Endothelial cell of umbilical vein (primary cell): ENCODE data around the gene LRRC46. TPM values are rescaled to one million over a fixed set of nuclear protein-coding genes. Genes with fewer than 3 reads are reported as not detected.

Experiments used
- Bru-seq: library from RNA; stranded (reverse); fragments of 400-500 nt; gene quantifications from one replicate; lab custom pipeline; 2021; lab: Mats Ljungman, UMichigan
- BruChase-seq, 2 experiments: library from RNA; stranded (reverse); fragments of 400-500 nt; gene quantifications; one replicate each; lab custom pipeline; 2021; lab: Mats Ljungman, UMichigan
- BruUV-seq: library from RNA; stranded (reverse); fragments of 400-500 nt; replicated peaks from 2 replicates; lab custom pipeline; 2021; lab: Mats Ljungman, UMichigan
- CTCF ChIA-PET: fragments of 300-600, 350-600 bp; sonication (Branson Sonifier 250); formaldehyde crosslinking; loops from one replicate; lab custom pipeline; 2021; ENCODE audit warnings: antibody characterized with exemption, inconsistent platforms; lab: Charles Lee
- POLR2A ChIA-PET: fragments of 300-600, 350-600 bp; sonication (Branson Sonifier 250); formaldehyde crosslinking; loops from one replicate; lab custom pipeline; 2021; ENCODE audit warnings: antibody characterized with exemption, inconsistent platforms; lab: Charles Lee
- DNase-seq: peaks from one replicate; pipeline ENCODE4 v3.0.0-alpha.2; 2011; ENCODE audit warnings: low read depth, low spot score
- FAIRE-seq: peaks from 2 replicates; lab custom pipeline; 2011; peaks lifted over from hg19 to GRCh38; lab: Jason Lieb, UNC
- H2AFZ ChIP-seq: 2 replicates; pipeline ENCODE4 v1.6.0; 2012; ENCODE audit warnings: low read depth, low read length, control low read depth, inconsistent platforms
- H3K27ac ChIP-seq: 2 replicates; pipeline ENCODE4 v1.5.1; 2011; ENCODE audit warnings: low read depth, mild to moderate bottlenecking, control low read depth, low read length, moderate library complexity; ENCODE audit not compliant: insufficient read depth
- H3K27me3 ChIP-seq, 2 experiments: 2 replicates each; pipeline versions ENCODE4 v1.6.0 to v1.6.1; 2011; ENCODE audit warnings: low read length in 2 of 2, mixed read lengths in 1 of 2; ENCODE audit not compliant: control insufficient read depth in 2 of 2, insufficient read depth in 2 of 2
- H3K36me3 ChIP-seq, 2 experiments: 2 replicates in 1 of 2; 3 replicates in 1 of 2; pipeline ENCODE4 v1.5.1; 2011; ENCODE audit warnings: low read length in 2 of 2, mild to moderate bottlenecking in 1 of 2, moderate library complexity in 1 of 2; ENCODE audit not compliant: control insufficient read depth in 2 of 2, insufficient read depth in 2 of 2; ENCODE audit errors: extremely low read depth in 1 of 2
- H3K4me1 ChIP-seq: 3 replicates; pipeline ENCODE4 v1.5.1; 2011; ENCODE audit warnings: mild to moderate bottlenecking, low read length; ENCODE audit not compliant: control insufficient read depth, insufficient read depth; ENCODE audit errors: extremely low read depth
- H3K4me2 ChIP-seq: 2 replicates; pipeline ENCODE4 v1.6.1; 2011; ENCODE audit warnings: low read length, control low read depth, mixed read lengths; ENCODE audit not compliant: insufficient read depth
- H3K4me3 ChIP-seq, 3 experiments: fragments of 200-600 bp in 1 of 3; sonication (generic), shearing (Covaris generic) in 1 of 3; replicated peaks in 1 of 3; 2 replicates each; pipeline ENCODE4 v1.5.1; 2011 to 2016; ENCODE audit warnings: control low read depth in 3 of 3, low read length in 3 of 3, mild to moderate bottlenecking in 2 of 3, inconsistent platforms in 1 of 3, low read depth in 1 of 3, moderate library complexity in 1 of 3; ENCODE audit not compliant: insufficient read depth in 1 of 3
- H3K79me2 ChIP-seq: 2 replicates; pipeline ENCODE4 v1.6.0; 2012; ENCODE audit warnings: low read length, inconsistent platforms; ENCODE audit not compliant: control insufficient read depth, insufficient read depth
- H3K9ac ChIP-seq: replicated peaks from 2 replicates; pipeline ENCODE3; 2011; ENCODE audit warnings: low read length, control low read depth; ENCODE audit not compliant: insufficient read depth; ENCODE audit errors: extremely low read depth
- H3K9me1 ChIP-seq: replicated peaks from 3 replicates; pipeline ENCODE4 v1.6.0; 2011; ENCODE audit warnings: mild to moderate bottlenecking, low read length; ENCODE audit not compliant: control insufficient read depth, insufficient read depth; ENCODE audit errors: extremely low read depth
- H3K9me3 ChIP-seq: replicated peaks from 2 replicates; pipeline ENCODE4 v1.5.1; 2012; ENCODE audit warnings: low read length, inconsistent platforms; ENCODE audit not compliant: control insufficient read depth, insufficient read depth
- H4K20me1 ChIP-seq: replicated peaks from 2 replicates; pipeline ENCODE3; 2011; ENCODE audit warnings: mild to moderate bottlenecking, low read length; ENCODE audit not compliant: control insufficient read depth, insufficient read depth; ENCODE audit errors: extremely low read depth
- EZH2 ChIP-seq: IDR thresholded peaks from 2 replicates; pipeline ENCODE4 v1.6.1; 2012; ENCODE audit warnings: borderline replicate concordance, low read depth, mild to moderate bottlenecking, moderate library complexity, low read length, inconsistent platforms; ENCODE audit not compliant: severe bottlenecking
- FOS ChIP-seq: IDR thresholded peaks from 2 replicates; pipeline ENCODE4 v1.6.1; 2011; ENCODE audit warnings: mild to moderate bottlenecking, low read length, moderate library complexity, borderline replicate concordance; ENCODE audit not compliant: insufficient read depth
- GATA2 ChIP-seq: IDR thresholded peaks from 2 replicates; pipeline ENCODE4 v1.7.0; 2011; ENCODE audit warnings: low read depth, mild to moderate bottlenecking, moderate library complexity, mixed read lengths, low read length; ENCODE audit not compliant: insufficient read length, insufficient read depth
- JUN ChIP-seq: IDR thresholded peaks from 2 replicates; pipeline ENCODE4 v1.6.1; 2011; ENCODE audit warnings: borderline replicate concordance, low read depth; ENCODE audit not compliant: insufficient read length, insufficient read depth
- MAX ChIP-seq: IDR thresholded peaks from 2 replicates; pipeline ENCODE4 v1.6.1; 2011; ENCODE audit not compliant: insufficient read depth, insufficient read length
- MYC ChIP-seq: IDR thresholded peaks from one replicate; pipeline ENCODE4 v1.6.1; 2011; ENCODE audit warnings: mild to moderate bottlenecking, low read depth, low read length
- POLR2A ChIP-seq: IDR thresholded peaks from 2 replicates; pipeline ENCODE4 v1.6.1; 2012; ENCODE audit warnings: low read depth, mild to moderate bottlenecking, control low read depth, low read length
- POLR2AphosphoS5 ChIP-seq: IDR thresholded peaks from 2 replicates; pipeline ENCODE4 v1.6.1; 2012; ENCODE audit warnings: low read depth, mild to moderate bottlenecking, control low read depth, low read length, moderate library complexity; ENCODE audit not compliant: insufficient read depth
- dilution Hi-C: fragments of 300-500 bp; cut with MboI; formaldehyde crosslinking; loops from one replicate; pipeline ENCODE4 v1.15.0; 2019; ENCODE audit warnings: low sequenced_read_pairs; ENCODE audit not compliant: extremely low pct_ligation_motif_present
- intact Hi-C: fragments of 100-400 bp; cut with micrococcal nuclease; formaldehyde crosslinking; loops from one replicate; pipeline ENCODE4 v1.10.0; 2022
- long read RNA-seq: library from polyadenylated mRNA; stranded (forward); transcript quantifications from one replicate; pipeline ENCODE4 v2.0.0, GENCODE V29; 2021
- polyA minus RNA-seq, 3 experiments: library from RNA; depleted of rRNA, polyadenylated mRNA; stranded (reverse); fragments of >200 nt; gene quantifications; 1 replicate in 1 of 3; 2 replicates in 2 of 3; pipeline ENCODE4 v1.2.3, GENCODE V29; 2011
- polyA plus RNA-seq, 4 experiments: library from polyadenylated mRNA; depleted of rRNA in 3 of 4; stranded (reverse) in 3 of 4; unstranded in 1 of 4; fragments of >200 nt; gene quantifications; 2 replicates each; pipeline versions ENCODE4 v1.2.1 to v1.2.3, GENCODE V29; 2011 to 2012; ENCODE audit warnings: missing spikeins in 1 of 4
- total RNA-seq: library from RNA; stranded (reverse); gene quantifications from 2 replicates; pipeline ENCODE4 v1.2.3, GENCODE V29; 2021
- TF ChIP-seq, protein P1 (sequence below), 2 donors: IDR thresholded peaks; 1 replicate in 1 of 2; 2 replicates in 1 of 2; pipeline ENCODE4 v1.5.1; 2011; ENCODE audit warnings: low read length in 2 of 2, mild to moderate bottlenecking in 2 of 2, moderate library complexity in 2 of 2, control low read depth in 1 of 2, inconsistent platforms in 1 of 2, low read depth in 1 of 2; ENCODE audit not compliant: insufficient read depth in 1 of 2; ENCODE audit errors: extremely low read depth in 1 of 2

Gene LRRC46, protein sequence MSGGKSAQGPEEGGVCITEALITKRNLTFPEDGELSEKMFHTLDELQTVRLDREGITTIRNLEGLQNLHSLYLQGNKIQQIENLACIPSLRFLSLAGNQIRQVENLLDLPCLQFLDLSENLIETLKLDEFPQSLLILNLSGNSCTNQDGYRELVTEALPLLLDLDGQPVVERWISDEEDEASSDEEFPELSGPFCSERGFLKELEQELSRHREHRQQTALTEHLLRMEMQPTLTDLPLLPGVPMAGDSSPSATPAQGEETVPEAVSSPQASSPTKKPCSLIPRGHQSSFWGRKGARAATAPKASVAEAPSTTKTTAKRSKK
- 0.42 TPM in 1 of 2 replicates, not detected in the other for total RNA-seq
- polyA plus RNA-seq = 0.13 and 0.36 TPM in 2 replicates
- 0.10 and 0.16 TPM in 2 replicates for polyA plus RNA-seq (2011; cell fraction: cytosol; rRNA removed)
- polyA plus RNA-seq (2011; cell fraction: nucleus; rRNA removed) = 0.38 and 0.56 TPM in 2 replicates
- polyA plus RNA-seq (2012) = 0.27 and 0.74 TPM in 2 replicates
- polyA minus RNA-seq = 0.53 TPM in 1 of 2 replicates, not detected in the other
- not detected for polyA minus RNA-seq (2011; cell fraction: cytosol; rRNA and poly(A)+ RNA removed)
- not detected in 2 replicates for polyA minus RNA-seq (2011; cell fraction: nucleus; rRNA and poly(A)+ RNA removed)
- Bru-seq, nascent RNA = percentile 15 among the genes with signal in this experiment
- not detected for BruChase-seq, experiment 1, labeled RNA remaining after a 6-hour chase
- BruChase-seq, experiment 2, labeled RNA remaining after a 2-hour chase = percentile 11 among the genes with signal in this experiment
- long read RNA-seq = 0 reads

DNA sequence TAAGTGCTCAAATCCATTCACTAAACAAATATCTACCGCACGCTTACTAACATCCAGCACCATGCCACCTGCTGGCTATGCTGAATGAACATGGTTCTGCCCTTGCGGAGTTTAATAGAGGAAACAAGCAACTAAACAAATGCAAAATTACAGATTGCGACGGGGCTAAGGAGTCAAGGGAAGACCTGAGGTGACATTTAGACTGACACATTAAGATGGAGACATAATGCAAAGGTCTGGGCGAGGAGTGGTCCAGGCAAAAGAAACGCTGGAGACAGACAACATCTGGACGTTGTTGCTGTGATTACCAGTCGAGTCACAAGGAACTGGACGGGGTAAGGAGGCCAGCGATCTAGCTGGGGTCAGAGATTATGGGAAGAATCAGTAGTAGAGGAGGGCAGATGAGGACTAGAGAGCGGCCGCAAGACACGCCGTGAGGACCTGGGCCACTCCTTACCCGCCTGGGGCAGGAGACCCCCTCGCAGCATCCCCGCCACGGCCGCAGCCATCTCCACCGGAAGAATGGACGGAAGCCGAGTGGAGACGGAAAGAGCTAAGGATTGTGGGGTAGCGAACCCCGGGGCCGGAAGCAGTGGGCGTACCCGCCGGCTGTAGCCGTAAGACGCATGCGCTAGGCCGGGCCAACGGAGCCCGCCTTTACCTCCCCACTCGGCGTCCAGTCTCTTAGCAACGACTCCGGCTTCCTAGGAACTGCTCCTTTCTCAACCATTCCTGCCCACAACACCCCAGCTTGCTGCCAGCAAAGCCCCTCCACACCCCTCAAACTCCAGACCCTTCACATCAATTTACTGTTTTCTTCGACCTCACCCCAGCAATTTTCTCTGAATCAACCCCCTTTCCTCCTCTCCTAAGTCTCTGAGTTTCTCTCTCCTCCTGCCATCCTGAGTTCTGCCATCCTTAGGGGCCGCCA is at the start of gene LRRC46, which contains the start of gene MRPL10:
TSS of gene LRRC46 (plus strand) at position 668 of the 931 bp plus-strand sequence. CDS start 320 bp downstream, outside the sequence.
TSS of gene MRPL10 (minus strand) at position 539 of the 931 bp plus-strand sequence. CDS start at position 509, 30 bp downstream.
- peak within 1 kb of the TSS; percentile 90 for H3K4me2 ChIP-seq
- H3K79me2 ChIP-seq = peaks cover 14% of the 10 kb centered on the region
- POLR2A ChIA-PET = interaction anchor here (1.2 kb wide), 2 partner anchors 9 kb away, joined by 3 to 5 read pairs; partner anchors contain the start of gene OSBPL7
- no peaks in the 10 kb centered on the region for H3K9me3 ChIP-seq
- TF ChIP-seq MYC (peak; percentile 61), POLR2A (peak; percentile 99), MAX (no peak), EZH2 (no peak), POLR2AphosphoS5 (peak; percentile 99), GATA2 (no peak), JUN (no peak), FOS (no peak)
- TF ChIP-seq, protein P1, sequence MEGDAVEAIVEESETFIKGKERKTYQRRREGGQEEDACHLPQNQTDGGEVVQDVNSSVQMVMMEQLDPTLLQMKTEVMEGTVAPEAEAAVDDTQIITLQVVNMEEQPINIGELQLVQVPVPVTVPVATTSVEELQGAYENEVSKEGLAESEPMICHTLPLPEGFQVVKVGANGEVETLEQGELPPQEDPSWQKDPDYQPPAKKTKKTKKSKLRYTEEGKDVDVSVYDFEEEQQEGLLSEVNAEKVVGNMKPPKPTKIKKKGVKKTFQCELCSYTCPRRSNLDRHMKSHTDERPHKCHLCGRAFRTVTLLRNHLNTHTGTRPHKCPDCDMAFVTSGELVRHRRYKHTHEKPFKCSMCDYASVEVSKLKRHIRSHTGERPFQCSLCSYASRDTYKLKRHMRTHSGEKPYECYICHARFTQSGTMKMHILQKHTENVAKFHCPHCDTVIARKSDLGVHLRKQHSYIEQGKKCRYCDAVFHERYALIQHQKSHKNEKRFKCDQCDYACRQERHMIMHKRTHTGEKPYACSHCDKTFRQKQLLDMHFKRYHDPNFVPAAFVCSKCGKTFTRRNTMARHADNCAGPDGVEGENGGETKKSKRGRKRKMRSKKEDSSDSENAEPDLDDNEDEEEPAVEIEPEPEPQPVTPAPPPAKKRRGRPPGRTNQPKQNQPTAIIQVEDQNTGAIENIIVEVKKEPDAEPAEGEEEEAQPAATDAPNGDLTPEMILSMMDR (IDR thresholded peaks at IDR 0.05; ENCODE audit: extremely low read depth in 1 of 2, insufficient read depth in 1 of 2, low read depth in 1 of 2, low read length in 2 of 2) = peak; percentile 35 to 38
- H3K9ac ChIP-seq = peak within 1 kb of the TSS; percentile 74
- no peaks in the 10 kb centered on the region for H3K9me1 ChIP-seq
- CTCF ChIA-PET = interaction anchor here (0.6 to 1.7 kb wide), 12 partner anchors 9 to 167 kb away, joined by 3 to 22 read pairs (median 4); partner anchors contain the start of genes OSBPL7, PNPO and SCRN2
- intact Hi-C loops (loop anchor here (1.0 to 2.0 kb wide), 2 partner anchors 10 to 54 kb away; partner anchors contain the start of gene OSBPL7), dilution Hi-C loops (no loop called here)
- no peaks in the 10 kb centered on the region for H3K27me3 ChIP-seq
- peaks cover 4 to 17% of the 10 kb centered on the region in 2 experiments for H3K36me3 ChIP-seq
- peak within 1 kb of the TSS; percentile 45 for H3K27ac ChIP-seq
- BruUV-seq = TSS peak; percentile 83
- no peaks in the 10 kb centered on the region for H4K20me1 ChIP-seq
- peak within 1 kb of the TSS; percentile 81 for H2AFZ ChIP-seq
- DNase-seq (peak; percentile 95), FAIRE-seq (peak; percentile 97)
- H3K4me3 ChIP-seq = peak within 1 kb of the TSS; percentile 58 to 78 (median 71)
- H3K4me1 ChIP-seq = peaks cover 28% of the 10 kb centered on the region
